Right lobe of liver (tissue), 4 donors: ENCODE data around the gene ACE.

ENCODE experiments used
- POLR2A ChIP-seq: fragments of 450-650 bp; IDR thresholded peaks from one replicate; pipeline ENCODE4 v1.6.1; 2017; ENCODE audit warnings: antibody characterized with exemption, mild to moderate bottlenecking
- TF ChIP-seq, protein P1 (sequence below), 4 donors: fragments of 200-600 bp in 3 of 4; fragments of 450-650 bp in 1 of 4; IDR thresholded peaks; one replicate each; pipeline versions ENCODE4 v1.5.1 to v1.8.0; 2016 to 2022; ENCODE audit warnings: antibody characterized with exemption in 4 of 4, mild to moderate bottlenecking in 2 of 4
- donor health status: DM: no; HTN: no; CAD: no.
- donor health status: DM: no; HTN: no; CAD: no.
- donor health status: DM: no; HTN: yes; CAD: no.

- TF ChIP-seq POLR2A = no peak
- TF ChIP-seq, protein P1, sequence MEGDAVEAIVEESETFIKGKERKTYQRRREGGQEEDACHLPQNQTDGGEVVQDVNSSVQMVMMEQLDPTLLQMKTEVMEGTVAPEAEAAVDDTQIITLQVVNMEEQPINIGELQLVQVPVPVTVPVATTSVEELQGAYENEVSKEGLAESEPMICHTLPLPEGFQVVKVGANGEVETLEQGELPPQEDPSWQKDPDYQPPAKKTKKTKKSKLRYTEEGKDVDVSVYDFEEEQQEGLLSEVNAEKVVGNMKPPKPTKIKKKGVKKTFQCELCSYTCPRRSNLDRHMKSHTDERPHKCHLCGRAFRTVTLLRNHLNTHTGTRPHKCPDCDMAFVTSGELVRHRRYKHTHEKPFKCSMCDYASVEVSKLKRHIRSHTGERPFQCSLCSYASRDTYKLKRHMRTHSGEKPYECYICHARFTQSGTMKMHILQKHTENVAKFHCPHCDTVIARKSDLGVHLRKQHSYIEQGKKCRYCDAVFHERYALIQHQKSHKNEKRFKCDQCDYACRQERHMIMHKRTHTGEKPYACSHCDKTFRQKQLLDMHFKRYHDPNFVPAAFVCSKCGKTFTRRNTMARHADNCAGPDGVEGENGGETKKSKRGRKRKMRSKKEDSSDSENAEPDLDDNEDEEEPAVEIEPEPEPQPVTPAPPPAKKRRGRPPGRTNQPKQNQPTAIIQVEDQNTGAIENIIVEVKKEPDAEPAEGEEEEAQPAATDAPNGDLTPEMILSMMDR (IDR thresholded peaks at IDR 0.05) = no peak
Measured at GRCh38 chr17:63533433-63534077, 56.7 kb downstream of the ACE start.
